ENCODE measurements around the gene C12orf50. TPM values are rescaled to one million over a fixed set of nuclear protein-coding genes. Genes with fewer than 3 reads are reported as not detected.
A peak's percentile ranks its signal among the peaks of the same experiment; 100 is the strongest.

Gene C12orf50
- total and polyA plus RNA-seq, 9 of the 15 experiments (the other 6 are each of a cell fraction or from before 2014, with no cell fraction given) = 0.07 to 0.14 (median 0.11) TPM; not detected in 6

DNA sequence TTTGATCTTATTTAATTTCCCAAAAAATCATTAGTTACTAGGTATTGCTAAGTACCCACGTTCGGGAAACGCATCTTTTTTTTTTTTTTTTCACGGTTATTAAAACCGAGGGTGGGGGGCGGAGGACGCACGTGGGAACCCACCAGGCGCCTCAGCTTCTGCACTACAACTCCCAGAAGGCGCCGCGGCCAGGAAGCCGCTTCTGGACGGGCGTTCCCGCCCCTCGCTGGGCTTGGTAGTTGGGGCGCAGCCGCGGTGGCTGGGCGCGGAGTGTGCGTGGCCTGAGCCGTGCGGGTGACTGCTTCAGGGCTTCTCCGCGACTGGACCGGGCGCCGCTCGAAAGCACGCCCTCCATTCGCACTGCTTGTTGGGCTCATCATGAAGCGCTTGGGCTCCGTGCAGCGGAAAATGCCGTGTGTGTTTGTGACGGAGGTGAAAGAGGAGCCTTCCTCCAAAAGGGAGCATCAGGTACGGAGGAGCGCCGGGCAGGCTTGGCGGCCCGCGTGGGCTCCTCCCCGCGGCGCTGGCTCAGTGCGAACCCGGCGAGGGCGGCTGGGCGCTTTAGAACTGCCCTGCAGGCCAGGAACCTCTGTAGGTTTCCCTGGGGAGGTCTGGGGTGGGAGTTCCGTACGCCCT is 6.2 kb upstream of the C12orf50 start (continued):
- TF ChIP-seq, protein P1, sequence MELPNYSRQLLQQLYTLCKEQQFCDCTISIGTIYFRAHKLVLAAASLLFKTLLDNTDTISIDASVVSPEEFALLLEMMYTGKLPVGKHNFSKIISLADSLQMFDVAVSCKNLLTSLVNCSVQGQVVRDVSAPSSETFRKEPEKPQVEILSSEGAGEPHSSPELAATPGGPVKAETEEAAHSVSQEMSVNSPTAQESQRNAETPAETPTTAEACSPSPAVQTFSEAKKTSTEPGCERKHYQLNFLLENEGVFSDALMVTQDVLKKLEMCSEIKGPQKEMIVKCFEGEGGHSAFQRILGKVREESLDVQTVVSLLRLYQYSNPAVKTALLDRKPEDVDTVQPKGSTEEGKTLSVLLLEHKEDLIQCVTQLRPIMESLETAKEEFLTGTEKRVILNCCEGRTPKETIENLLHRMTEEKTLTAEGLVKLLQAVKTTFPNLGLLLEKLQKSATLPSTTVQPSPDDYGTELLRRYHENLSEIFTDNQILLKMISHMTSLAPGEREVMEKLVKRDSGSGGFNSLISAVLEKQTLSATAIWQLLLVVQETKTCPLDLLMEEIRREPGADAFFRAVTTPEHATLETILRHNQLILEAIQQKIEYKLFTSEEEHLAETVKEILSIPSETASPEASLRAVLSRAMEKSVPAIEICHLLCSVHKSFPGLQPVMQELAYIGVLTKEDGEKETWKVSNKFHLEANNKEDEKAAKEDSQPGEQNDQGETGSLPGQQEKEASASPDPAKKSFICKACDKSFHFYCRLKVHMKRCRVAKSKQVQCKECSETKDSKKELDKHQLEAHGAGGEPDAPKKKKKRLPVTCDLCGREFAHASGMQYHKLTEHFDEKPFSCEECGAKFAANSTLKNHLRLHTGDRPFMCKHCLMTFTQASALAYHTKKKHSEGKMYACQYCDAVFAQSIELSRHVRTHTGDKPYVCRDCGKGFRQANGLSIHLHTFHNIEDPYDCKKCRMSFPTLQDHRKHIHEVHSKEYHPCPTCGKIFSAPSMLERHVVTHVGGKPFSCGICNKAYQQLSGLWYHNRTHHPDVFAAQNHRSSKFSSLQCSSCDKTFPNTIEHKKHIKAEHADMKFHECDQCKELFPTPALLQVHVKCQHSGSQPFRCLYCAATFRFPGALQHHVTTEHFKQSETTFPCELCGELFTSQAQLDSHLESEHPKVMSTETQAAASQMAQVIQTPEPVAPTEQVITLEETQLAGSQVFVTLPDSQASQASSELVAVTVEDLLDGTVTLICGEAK (IDR thresholded peaks at IDR 0.05) = peak; percentile 70
- TF ChIP-seq, protein P1 (CRISPR knock-in tag; IDR thresholded peaks at IDR 0.05) = no peak
- TF ChIP-seq NR2C1 (IDR thresholded peaks at IDR 0.05) = no peak
- no peak for TF ChIP-seq NR2C1 (tag; IDR thresholded peaks at IDR 0.05)
- no peak for TF ChIP-seq TSHZ1 (CRISPR knock-in tag; IDR thresholded peaks at IDR 0.05)
- no peak for TF ChIP-seq ZNF589 (CRISPR knock-in tag; IDR thresholded peaks at IDR 0.05; ENCODE audit: low read depth)
- TF ChIP-seq ATF2 (CRISPR knock-in tag; IDR thresholded peaks at IDR 0.05) = no peak
- TF ChIP-seq FIP1L1 (IDR thresholded peaks at IDR 0.05; ENCODE audit: low read depth, low read length, poor library complexity, severe bottlenecking) = peak; percentile 50
- 0 out of 2 replicates have a peak, but pooled peaks have one; percentile 30 for TF ChIP-seq ATF7 (IDR thresholded peaks at IDR 0.05)
- no peak for TF ChIP-seq PCBP2 (IDR thresholded peaks at IDR 0.05; ENCODE audit: low read depth, low read length, poor library complexity, severe bottlenecking)
- no peak for TF ChIP-seq RBM17 (IDR thresholded peaks at IDR 0.05; ENCODE audit: borderline replicate concordance, low read depth, low read length)
- TF ChIP-seq THAP7 (CRISPR knock-in tag; IDR thresholded peaks at IDR 0.05) = no peak
